A673 (cell line): ENCODE results near the gene FNDC3B. TPM values are rescaled to one million over a fixed set of nuclear protein-coding genes. Genes with fewer than 3 reads are reported as not detected.

Experiments
- BruUV-seq: library from RNA; stranded (reverse); fragments of 400-500 nt; replicated peaks from 2 replicates; lab custom pipeline; 2021; lab: Mats Ljungman, UMichigan
- CTCF ChIA-PET: fragments of 300-600 bp; sonication (Branson Sonifier 250); formaldehyde crosslinking; loops from one replicate; lab custom pipeline; 2022; ENCODE audit warnings: antibody characterized with exemption; lab: Charles Lee
- POLR2A ChIA-PET: fragments of 300-600 bp; sonication (Branson Sonifier 250); formaldehyde crosslinking; loops from one replicate; lab custom pipeline; 2022; ENCODE audit warnings: antibody characterized with exemption; ENCODE audit not compliant: low non-redundant PET; lab: Charles Lee
- DNase-seq: peaks from one replicate; pipeline ENCODE4 v3.0.0-alpha.2; 2015; ENCODE audit warnings: low spot score
- H3K27ac ChIP-seq: fragments of 200-600 bp; sonication (generic); 2 replicates; pipeline ENCODE4 v1.5.1; 2016; ENCODE audit warnings: mixed run types, low read depth, mild to moderate bottlenecking, mixed read lengths, antibody characterized with exemption, low read length; ENCODE audit not compliant: poor library complexity, severe bottlenecking
- H3K27me3 ChIP-seq: fragments of 200-600 bp; sonication (generic); replicated peaks from 2 replicates; pipeline ENCODE4 v1.6.1; 2017; ENCODE audit warnings: mixed run types, low read depth, mild to moderate bottlenecking, mixed read lengths, antibody characterized with exemption, low read length; ENCODE audit not compliant: insufficient read depth, poor library complexity
- H3K36me3 ChIP-seq: fragments of 200-600 bp; sonication (generic); 2 replicates; pipeline ENCODE4 v1.6.1; 2016; ENCODE audit warnings: mixed run types, mild to moderate bottlenecking, mixed read lengths, antibody characterized with exemption, low read length; ENCODE audit not compliant: insufficient read depth, poor library complexity, severe bottlenecking
- H3K4me1 ChIP-seq: fragments of 200-600 bp; sonication (generic); 2 replicates; pipeline ENCODE4 v1.6.1; 2017; ENCODE audit warnings: mixed run types, mild to moderate bottlenecking, mixed read lengths, antibody characterized with exemption, low read length; ENCODE audit not compliant: insufficient read depth, poor library complexity, severe bottlenecking
- H3K4me3 ChIP-seq: fragments of 200-600 bp; sonication (generic); 2 replicates; pipeline ENCODE4 v1.5.1; 2016; ENCODE audit warnings: low read depth, mixed run types, mild to moderate bottlenecking, mixed read lengths, low read length; ENCODE audit not compliant: poor library complexity, severe bottlenecking
- H3K9me3 ChIP-seq: fragments of 200-600 bp; sonication (generic); 2 replicates; pipeline ENCODE4 v1.6.1; 2016; ENCODE audit warnings: mixed run types, low read depth, mild to moderate bottlenecking, mixed read lengths, antibody characterized with exemption, low read length; ENCODE audit not compliant: poor library complexity, severe bottlenecking
- EZH2 ChIP-seq: fragments of 200-600 bp; sonication (generic); IDR thresholded peaks from 2 replicates; pipeline ENCODE4 v1.6.1; 2017; ENCODE audit warnings: borderline replicate concordance, low read depth, mild to moderate bottlenecking, mixed read lengths, antibody characterized with exemption, low read length; ENCODE audit not compliant: poor library complexity, severe bottlenecking
- intact Hi-C: fragments of 100-400 bp; cut with micrococcal nuclease; formaldehyde crosslinking; loops from one replicate; pipeline ENCODE4 v1.10.0; 2022; ENCODE audit not compliant: unreplicated experiment
- total RNA-seq: library from RNA; stranded (reverse); gene quantifications from 2 replicates; pipeline ENCODE4 v1.2.3, GENCODE V29; 2021
- TF ChIP-seq, protein P1 (sequence below): fragments of 300-800, 200-600 bp; sonication (generic); conservative IDR thresholded peaks from 2 replicates; pipeline ENCODE4 v1.5.1; 2017; ENCODE audit warnings: low read depth, mild to moderate bottlenecking, antibody characterized with exemption, low read length, moderate library complexity, mixed read lengths

The FNDC3B gene
- total RNA-seq, 1 experiment from 2014 or later = 50.8 TPM

DNA sequence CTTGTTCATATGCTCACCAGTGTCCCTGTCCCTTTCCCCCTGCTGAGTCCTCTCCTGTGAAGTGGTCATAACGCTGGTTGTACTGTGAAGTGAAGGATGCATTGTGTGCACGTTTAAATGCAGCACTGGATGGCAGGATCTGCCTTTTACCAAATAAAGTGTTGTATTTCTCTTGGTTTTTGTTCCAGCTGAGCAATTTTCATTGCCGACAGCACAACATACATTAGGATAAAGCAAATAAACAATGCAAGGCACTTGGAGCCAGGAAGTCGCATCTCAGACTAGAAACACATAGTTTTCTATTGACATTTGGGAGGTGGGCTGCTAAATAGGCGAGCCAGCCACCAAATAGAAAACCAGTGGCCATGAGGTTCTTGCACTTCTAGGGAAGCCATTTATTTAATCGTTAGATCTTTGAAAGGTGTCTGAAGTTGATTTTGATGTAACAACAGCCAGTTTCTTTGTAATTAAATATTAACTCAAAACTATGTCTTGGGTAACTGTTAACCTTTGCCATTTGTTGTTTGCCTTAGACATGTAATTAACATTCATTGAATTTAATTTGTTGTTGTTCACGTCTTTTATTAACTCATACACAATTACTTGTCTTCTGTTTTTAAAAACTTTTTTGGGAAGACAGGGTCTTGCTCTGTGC, 185.3 kb downstream of the FNDC3B start:
- Histone ChIP-seq H3K9me3 (no peaks in the 10 kb centered on the region), H3K4me1 (peaks cover 12% of the 10 kb centered on the region), H3K27ac (no peak overlapping the region), H3K36me3 (no peaks in the 10 kb centered on the region), H3K27me3 (no peaks in the 10 kb centered on the region), H3K4me3 (no peak overlapping the region)
- no peak for DNase-seq
- ChIA-PET CTCF (no interaction called here), POLR2A (no interaction called here)
- BruUV-seq = no TSS peak
- intact Hi-C loops = no loop called here
- no peak for TF ChIP-seq EZH2
- TF ChIP-seq, protein P1, sequence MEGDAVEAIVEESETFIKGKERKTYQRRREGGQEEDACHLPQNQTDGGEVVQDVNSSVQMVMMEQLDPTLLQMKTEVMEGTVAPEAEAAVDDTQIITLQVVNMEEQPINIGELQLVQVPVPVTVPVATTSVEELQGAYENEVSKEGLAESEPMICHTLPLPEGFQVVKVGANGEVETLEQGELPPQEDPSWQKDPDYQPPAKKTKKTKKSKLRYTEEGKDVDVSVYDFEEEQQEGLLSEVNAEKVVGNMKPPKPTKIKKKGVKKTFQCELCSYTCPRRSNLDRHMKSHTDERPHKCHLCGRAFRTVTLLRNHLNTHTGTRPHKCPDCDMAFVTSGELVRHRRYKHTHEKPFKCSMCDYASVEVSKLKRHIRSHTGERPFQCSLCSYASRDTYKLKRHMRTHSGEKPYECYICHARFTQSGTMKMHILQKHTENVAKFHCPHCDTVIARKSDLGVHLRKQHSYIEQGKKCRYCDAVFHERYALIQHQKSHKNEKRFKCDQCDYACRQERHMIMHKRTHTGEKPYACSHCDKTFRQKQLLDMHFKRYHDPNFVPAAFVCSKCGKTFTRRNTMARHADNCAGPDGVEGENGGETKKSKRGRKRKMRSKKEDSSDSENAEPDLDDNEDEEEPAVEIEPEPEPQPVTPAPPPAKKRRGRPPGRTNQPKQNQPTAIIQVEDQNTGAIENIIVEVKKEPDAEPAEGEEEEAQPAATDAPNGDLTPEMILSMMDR = no peak

DNA sequence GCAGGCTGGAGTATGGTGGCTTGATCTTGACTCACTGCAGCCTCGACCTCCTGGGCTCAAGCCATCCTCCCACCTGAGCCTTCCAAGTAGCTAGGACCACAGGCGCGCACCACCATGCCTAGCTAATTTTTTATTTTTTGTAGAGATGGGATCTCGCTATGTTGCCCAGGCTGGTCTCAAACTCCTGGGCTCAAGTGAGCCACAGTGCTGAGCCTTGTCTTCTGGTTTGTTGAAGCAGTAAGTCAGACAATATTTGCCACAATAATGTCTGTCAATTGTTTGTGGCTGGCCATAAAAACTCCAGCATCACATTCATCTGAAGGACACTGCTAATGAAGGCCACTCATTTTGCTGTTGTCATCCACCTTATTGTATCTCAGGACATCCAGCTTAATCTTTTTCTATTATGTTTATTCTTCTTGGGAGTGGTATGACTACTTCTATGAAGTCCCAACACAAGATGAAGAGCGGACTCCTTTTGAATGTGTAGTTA, 185.9 kb downstream of the FNDC3B start:
- TF ChIP-seq, protein P1 = no peak
- TF ChIP-seq EZH2 = no peak
- Histone ChIP-seq H3K4me3 (no peak overlapping the region), H3K9me3 (no peaks in the 10 kb centered on the region), H3K36me3 (no peaks in the 10 kb centered on the region), H3K4me1 (peaks cover 12% of the 10 kb centered on the region), H3K27me3 (no peaks in the 10 kb centered on the region), H3K27ac (no peak overlapping the region)
- intact Hi-C loops = no loop called here
- ChIA-PET CTCF (interaction anchor here (0.6 kb wide), 1 partner anchor 884 kb away, joined by 3 read pairs; no protein-coding TSS in a partner anchor), POLR2A (no interaction called here)
- BruUV-seq = no TSS peak
- DNase-seq = no peak

DNA sequence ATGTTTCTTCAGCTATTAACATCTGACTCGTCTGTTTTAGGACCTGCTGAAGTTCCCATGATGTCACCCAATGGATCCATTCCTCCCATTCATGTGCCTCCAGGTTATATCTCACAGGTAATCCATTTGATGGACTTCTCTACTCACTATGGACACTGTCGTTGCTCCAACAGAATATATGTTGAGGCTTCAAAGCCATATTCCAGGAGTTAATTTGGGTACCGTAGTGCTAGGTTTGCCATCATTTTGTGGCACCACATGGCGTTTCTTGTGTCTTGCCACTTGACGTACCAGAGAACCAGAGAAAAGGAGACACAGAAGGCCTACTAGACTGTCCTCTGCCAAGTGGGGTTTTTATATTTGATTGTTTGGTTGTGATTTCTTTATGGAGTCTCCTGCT, 187.5 kb downstream of the FNDC3B start:
- Histone ChIP-seq H3K27me3 (no peaks in the 10 kb centered on the region), H3K4me3 (no peak overlapping the region), H3K9me3 (no peaks in the 10 kb centered on the region), H3K4me1 (peaks cover 3% of the 10 kb centered on the region), H3K36me3 (no peaks in the 10 kb centered on the region), H3K27ac (no peak overlapping the region)
- POLR2A ChIA-PET = no interaction called here
- CTCF ChIA-PET = no interaction called here
- no TSS peak for BruUV-seq
- intact Hi-C loops = no loop called here
- DNase-seq = no peak
- no peak for TF ChIP-seq EZH2
- TF ChIP-seq, protein P1 = no peak
